Measurements from ENCODE around the gene EHF.

- TF ChIP-seq EZH2phosphoT487 (IDR thresholded peaks at IDR 0.05; ENCODE audit: borderline replicate concordance, low read length), result no peak
- TF ChIP-seq, protein P1, sequence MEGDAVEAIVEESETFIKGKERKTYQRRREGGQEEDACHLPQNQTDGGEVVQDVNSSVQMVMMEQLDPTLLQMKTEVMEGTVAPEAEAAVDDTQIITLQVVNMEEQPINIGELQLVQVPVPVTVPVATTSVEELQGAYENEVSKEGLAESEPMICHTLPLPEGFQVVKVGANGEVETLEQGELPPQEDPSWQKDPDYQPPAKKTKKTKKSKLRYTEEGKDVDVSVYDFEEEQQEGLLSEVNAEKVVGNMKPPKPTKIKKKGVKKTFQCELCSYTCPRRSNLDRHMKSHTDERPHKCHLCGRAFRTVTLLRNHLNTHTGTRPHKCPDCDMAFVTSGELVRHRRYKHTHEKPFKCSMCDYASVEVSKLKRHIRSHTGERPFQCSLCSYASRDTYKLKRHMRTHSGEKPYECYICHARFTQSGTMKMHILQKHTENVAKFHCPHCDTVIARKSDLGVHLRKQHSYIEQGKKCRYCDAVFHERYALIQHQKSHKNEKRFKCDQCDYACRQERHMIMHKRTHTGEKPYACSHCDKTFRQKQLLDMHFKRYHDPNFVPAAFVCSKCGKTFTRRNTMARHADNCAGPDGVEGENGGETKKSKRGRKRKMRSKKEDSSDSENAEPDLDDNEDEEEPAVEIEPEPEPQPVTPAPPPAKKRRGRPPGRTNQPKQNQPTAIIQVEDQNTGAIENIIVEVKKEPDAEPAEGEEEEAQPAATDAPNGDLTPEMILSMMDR (IDR thresholded peaks at IDR 0.05; ENCODE audit: low read depth, low read length, poor library complexity, severe bottlenecking), result no peak
These were observed 35.6 kb upstream of the EHF start for GRCh38 chr11:34585304-34585734.

Data from DOHH2 (cell line).